Stimulated activated naive CD4-positive, alpha-beta T cell (primary cell): ENCODE measurements around the gene EPHX1.
A peak's percentile ranks its signal among the peaks of the same experiment; 100 is the strongest.
"Not testable (repeated sequence)": the region's sequence is repeated elsewhere in the genome, so short reads cannot be mapped to it uniquely, and the experiment has no call there.

Source experiments
- DNase-seq, 6 experiments: peaks; one replicate each; lab custom pipeline; 2025; lab: John Stamatoyannopoulos, UW

Gene EPHX1

DNA sequence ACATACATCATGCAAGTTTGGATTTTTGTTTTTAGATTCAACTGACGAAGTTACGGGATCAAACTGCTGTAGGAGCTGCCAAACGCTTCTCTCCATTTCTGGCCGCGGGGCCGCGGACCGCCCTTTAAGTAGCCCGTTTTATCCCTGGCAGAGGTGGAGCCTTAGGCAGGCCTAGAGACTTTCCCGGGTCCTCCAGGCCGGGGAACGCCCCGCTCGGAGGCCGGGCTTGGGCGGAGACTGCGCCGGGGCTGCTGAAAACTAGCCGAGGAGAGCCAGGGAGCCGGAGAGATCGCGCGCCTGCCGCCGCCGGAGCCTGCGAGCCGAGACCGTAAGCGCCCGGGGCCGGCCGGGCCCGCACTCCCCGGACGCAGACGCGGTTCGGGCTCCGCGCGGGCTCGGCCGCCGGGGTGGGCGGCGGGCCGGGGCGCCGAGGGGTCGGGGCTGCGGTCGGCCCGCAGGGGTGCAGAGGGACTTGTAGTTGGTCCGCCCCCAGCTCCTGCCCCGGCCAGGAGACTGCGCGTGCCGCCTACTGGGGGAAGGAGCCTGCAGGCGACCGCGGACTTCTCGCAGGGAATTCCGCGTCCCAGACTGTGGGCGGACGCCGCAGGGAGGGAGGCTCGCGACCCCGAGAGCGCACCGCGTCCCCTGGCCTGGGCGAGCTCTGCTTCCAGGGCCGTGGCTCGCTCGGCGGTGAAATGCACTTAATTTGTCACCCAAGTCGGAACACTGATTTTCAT is at the start of gene EPHX1:
Gene EPHX1 (plus strand): TSS at position 283 of the 737 bp plus-strand sequence. CDS start 18,606 bp downstream, outside the sequence.
- DNase-seq: peak; percentile 17 to 66 (median 44)

- DNase-seq: no peak
These were observed 49.4 kb upstream of the EPHX1 start for GRCh38 chr1:225760531-225760930.

DNA sequence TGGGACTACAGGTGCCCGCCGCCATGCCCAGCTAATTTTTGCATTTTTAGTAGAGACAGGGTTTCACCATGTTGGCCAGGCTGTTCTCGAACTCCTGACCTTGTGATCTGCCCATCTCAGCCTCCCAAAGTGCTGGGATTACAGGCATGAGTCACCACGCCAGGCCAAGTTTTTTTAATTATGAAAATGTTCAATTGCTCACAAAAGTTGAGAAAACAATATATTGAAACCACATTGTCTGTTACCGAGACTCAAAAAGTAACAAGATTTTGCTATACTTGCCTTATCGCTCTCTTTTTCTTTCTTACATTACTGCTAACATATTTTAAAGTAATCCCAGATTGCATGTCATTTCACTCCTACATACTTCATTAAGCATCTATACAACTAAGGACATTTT is 48.5 kb upstream of the EPHX1 start:
- DNase-seq: not testable (repeated sequence)

- DNase-seq: no peak
These were observed 47.9 kb upstream of the EPHX1 start for GRCh38 chr1:225762002-225762441.

DNA sequence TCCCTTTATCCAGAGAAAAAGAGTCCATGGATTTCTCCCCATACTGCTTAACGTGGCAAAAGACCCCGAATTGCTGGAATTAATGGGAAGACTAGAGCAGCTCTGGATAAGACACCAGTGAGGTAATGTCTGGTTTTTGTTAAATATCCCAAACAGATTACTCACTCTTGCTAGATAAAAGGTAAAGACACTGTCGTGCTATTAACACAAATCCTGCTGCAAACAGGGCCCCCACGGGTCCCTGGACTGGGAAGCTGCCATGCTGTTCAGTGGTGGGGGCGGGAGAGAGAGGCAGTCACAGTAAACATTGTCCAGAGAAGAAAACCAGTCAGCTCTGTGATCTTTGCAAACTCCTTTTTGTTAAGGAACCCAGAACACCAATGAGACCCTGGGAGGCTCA is 47.5 kb upstream of the EPHX1 start:
- no peak for DNase-seq

DNA sequence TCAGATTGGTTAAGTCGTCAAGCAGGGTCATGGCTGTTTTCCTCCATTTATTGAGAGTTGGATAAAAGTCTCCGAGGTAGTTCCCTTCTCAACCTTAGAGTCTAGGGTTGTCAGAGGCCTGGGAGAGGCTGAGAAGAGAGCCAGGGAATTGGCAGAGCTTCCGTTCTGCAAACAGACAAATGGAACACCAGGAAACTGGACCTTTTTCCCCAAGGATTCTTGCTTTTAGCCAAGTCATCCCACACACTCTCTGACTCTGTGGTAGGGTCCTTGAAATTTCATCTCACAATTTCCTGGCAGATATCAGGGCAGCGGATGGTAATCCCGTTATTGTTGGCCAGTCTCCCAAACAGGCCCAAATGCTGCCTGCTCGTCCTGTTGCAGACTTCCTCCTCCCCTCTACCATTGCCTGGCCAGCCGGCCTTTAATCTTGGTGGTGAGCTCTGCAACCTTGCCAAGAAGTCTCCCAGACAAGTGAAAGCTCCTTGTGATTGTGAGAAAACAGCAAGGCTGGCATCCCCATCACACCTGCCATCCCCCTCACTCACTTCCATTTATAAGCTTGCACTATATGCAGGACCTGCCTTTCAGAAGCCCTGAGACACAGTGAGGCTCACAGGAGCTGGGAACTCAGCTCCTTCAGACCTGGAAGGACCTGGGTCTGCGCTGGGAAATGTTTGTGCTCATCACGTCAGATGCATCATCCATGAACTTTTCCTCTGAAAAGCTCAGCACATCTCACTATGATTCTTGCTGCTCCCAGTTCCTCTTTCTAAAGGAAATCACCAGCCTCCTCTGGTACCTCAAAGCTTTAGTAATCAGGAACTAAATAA is 46.0 kb upstream of the EPHX1 start:
- DNase-seq: no peak

DNA sequence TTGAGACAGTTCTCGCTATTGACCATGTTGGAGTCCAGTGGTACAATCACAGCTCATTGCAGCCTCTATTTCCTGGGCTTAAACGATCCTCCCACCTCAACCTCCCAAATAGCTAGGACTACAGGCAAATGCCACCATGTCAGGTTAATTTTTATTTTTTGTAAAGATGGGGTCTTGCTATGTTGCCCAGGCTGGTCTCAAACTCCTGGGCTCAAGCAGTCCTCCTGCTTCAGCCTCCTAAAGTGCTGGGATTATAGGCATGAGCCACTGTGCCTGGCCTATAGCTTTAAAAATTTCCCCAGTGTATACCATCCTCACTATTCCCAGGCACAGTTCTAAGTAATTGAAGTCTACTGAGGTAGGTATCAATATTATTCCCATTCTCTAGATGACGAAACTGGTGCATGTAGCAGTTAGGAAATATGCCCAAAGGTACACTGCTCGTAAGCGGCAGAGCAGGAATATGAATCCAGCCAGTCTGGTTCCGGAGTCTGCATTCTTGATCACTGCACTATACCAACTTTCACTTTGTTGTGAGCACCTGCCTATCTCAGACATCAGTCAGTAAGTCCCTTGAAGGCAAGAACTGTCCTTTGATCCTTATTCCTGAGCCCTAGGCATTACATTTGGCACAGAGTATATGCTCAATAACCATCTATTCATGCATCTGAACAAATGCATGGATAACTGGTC is 43.8 kb upstream of the EPHX1 start:
- no peak for DNase-seq

DNA sequence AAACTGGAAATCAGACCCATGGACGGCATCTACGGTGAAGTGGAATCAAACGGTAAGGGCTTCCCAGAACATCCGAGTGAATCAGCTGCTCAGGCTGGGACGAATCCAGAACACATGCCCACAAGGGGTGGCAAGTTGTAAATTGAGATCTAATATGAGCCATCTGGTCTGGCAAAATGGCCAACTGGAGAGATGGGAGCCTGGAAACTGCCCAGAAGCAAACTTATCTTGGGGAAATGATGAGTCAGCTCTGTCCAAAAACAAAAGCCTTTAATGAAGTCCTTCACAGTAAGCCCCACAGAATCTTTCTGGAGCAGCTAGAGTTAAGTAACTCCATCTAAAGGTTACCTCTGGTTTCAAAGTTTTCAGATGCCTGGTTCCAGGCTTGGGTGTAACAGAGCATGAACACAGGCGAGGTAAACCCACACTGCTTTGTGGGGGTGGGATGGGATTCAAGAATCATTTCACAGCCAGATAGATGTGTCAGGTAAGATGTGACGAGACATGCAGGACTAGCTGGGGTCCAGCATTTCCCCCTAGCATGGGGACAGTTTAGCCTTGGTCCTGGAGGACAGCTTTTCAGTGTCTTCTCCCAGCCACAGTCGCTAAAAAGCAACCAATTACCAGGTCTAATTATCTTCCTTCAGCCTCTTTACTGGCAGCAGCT is 42.8 kb upstream of the EPHX1 start:
- DNase-seq: no peak

- no peak for DNase-seq
These were observed 42.0 kb upstream of the EPHX1 start for GRCh38 chr1:225767634-225768540.

- DNase-seq: no peak
These were observed 41.1 kb upstream of the EPHX1 start for GRCh38 chr1:225768662-225769426.

DNA sequence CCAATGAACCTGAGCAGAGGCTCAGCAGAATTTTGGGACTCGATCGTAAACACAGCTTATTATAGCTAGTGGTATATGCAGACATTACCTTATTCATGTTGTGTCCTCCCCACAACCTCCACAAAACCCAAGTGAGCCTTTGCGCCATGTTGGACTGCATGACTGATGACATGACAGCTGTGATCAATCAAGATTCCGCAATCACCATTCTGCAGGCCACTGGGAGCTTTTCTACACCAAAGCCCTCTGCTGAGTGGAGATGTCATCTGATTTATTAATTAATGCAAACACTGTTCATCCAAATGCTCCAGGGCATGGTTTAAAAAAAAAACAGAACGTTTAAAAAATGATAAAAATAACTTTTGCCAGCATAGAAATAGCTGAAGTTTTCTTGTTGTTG is 40.2 kb upstream of the EPHX1 start:
- DNase-seq: no peak

DNA sequence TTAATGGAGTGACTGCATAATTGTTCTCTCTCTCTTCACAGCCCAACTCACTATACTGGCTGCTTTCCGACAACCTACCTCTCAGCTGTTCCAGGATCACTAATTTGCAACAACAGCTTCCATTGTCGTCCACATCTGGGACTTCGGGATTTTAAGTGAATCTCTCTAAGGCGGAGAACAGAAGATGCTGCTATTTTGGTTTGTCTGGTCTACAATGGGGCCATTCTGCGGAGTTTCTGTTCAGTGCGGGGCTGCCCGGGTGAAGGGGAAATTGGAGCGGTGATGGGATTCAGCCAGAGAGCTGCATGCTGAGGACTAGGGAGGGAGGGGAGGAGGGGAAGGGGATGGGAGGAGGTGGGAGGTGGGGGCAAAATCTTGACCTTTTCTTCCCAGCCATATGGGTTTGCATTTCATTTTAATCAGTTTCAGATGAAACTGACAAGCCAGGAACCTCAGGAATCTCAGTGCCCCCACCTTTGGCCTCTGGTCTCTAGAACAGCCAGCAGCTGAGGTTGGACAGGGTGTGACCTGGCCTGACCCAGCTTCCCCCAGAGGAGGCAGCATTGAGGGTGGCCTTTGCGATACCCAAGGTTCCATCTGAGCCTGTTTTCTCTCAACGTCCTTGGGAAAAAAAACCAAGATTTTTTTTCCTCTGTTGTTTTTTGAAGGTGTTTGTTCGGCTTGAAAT is 39.2 kb upstream of the EPHX1 start:
- no peak for DNase-seq

DNA sequence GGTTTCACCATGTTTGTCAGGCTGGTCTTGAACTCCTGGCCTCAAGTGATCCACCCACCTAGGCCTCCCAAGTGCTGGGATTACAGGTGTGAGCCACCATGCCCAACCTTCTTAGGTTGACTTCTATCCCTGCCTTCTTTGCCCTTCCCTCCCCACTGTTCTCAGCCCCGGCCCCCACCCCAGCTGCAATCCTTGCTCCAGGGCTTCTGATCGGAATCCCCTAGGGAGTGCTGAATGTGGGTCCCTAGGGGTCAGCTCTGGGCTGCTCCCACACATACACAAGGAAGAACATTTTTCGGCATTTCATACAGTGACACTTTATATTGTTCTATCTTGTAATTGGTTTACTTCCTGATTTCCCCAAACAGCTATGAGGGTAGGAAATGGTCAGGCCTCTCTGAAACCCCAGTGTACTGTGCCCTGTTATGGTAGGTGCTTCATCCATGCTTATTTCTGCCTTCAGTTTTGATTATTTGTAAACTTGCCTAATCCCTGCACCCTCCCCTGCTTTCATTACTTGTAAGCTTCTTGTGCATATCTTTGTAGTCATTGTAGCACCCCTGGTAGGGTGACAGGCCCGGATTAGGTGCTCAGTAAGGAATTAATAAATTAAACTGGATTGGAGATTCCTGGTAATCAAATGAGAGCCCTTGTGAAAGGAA is 38.1 kb upstream of the EPHX1 start:
- no peak for DNase-seq

GRCh38 chr1:225772323-225772768 is 37.6 kb upstream of the EPHX1 start:
- DNase-seq: no peak

DNA sequence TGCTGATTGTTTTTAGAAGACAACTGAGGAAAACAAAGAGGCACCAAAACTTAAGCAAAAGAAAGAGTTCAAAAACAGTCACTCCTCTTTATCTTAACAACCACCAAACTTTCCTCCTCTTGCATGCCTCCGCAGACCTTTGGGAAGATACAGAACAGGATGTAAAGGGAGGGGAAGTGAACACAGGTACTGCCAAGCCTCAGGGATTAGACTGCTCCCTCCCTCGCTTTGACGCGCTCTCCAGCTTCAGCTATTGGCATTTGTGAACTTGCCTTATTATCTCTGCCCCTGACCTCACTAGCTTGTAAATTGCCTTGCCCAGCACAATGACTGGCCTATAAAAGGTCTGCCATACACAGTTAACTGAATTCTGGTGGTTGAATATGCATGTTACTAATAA is 37.1 kb upstream of the EPHX1 start:
- DNase-seq: no peak

GRCh38 chr1:225774281-225775147 is 35.4 kb upstream of the EPHX1 start:
- no peak for DNase-seq

DNA sequence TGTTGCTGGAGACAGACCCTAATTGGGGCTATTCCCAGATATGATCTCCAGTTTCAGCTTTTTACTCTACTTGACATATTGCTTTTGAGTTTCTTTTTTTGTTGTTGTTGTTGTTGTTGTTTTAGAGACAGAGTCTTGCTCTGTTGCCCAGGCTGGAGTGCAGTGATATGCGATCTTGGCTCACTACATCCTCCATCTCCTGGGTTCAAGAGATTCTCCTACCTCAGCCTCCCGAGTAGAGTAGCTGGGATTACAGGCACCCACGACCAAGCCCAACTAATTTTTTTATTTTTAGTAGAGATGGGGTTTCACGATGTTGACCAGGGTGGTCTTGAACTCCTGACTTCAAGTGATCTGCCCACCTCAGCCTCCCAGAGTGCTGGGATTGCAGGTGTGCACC is 33.6 kb upstream of the EPHX1 start:
- DNase-seq: no peak

- DNase-seq: peak in 2 of 6 experiments; percentile 42 to 47
These were observed 32.8 kb upstream of the EPHX1 start for GRCh38 chr1:225777058-225777582.
